CD4-positive, alpha-beta T cell treated with Interleukin-10 for 1 hour (primary cell): ENCODE measurements around the gene LENEP.

Source experiments
- DNase-seq: peaks from one replicate; pipeline ENCODE4 v3.0.0-alpha.2; 2020

Gene LENEP, protein sequence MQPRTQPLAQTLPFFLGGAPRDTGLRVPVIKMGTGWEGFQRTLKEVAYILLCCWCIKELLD

DNA sequence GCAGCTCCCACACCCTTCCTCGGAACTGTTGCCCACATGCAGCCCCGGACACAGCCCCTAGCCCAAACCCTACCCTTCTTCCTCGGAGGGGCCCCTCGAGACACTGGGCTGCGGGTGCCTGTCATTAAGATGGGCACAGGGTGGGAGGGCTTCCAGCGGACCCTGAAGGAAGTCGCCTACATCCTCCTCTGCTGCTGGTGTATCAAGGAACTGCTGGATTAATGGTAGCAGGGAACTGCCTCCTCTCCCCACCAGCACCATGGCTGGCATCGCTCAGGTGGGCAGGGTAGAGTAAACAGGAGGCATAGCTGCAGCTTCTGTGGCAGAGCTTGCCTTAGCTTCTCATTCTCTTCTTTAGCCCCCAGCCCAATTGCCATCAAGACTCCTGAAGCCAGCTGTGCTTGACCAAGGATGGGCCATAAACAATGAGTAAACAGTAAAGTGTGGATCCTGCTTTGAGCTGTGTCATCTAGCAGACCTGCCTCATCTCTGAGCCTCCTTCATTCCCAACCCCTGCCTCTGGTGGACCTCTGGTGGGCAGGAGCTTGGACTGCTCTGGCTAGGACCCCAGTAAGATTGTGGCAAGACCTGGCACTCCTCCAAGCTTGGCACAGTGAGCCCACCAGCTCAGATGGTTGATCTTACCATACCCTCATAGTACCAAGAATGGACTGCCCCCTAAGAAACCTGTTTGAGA, at the start of gene LENEP:
LENEP (plus strand) TSS at position 15 of the 697 bp plus-strand sequence; CDS start at position 37, 22 bp downstream.
- no peak for DNase-seq

DNA sequence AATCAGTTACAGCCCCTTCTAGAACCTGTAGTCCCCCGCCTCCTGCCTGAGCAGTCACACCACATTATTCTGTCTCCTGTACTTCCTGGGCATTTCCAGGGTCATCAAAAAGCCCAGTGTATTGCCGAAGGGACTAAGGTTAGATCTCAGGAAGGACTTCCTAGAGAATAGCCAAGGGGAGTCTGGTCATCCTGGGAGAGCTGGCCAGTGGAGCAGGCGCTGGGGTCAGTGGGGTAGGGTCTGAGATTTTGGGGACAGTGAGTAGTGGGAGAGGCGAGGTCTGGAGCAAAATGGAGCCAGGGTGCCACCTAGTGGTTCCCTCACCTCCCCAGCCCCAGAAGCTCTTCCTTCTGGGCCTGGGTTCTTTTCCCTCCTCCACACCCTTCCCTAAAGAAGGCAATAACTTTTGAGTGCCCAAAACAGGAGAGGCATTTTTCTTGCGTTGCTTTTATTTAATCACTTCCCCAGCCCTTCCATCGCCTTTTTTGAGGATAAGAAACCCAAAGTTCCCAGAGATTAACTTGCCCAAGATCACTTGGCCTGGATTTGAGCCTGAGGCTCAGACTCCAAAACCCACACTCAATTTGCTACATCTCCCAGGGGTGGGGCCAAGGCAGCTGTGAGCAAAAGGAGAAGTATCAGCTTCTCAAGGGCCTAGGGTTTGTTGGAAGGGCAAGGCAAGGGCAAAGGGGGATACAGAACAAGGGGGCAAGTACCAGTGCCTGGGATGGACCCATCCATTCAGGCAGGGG, 49.6 kb upstream of the LENEP start:
- DNase-seq: no peak

DNA sequence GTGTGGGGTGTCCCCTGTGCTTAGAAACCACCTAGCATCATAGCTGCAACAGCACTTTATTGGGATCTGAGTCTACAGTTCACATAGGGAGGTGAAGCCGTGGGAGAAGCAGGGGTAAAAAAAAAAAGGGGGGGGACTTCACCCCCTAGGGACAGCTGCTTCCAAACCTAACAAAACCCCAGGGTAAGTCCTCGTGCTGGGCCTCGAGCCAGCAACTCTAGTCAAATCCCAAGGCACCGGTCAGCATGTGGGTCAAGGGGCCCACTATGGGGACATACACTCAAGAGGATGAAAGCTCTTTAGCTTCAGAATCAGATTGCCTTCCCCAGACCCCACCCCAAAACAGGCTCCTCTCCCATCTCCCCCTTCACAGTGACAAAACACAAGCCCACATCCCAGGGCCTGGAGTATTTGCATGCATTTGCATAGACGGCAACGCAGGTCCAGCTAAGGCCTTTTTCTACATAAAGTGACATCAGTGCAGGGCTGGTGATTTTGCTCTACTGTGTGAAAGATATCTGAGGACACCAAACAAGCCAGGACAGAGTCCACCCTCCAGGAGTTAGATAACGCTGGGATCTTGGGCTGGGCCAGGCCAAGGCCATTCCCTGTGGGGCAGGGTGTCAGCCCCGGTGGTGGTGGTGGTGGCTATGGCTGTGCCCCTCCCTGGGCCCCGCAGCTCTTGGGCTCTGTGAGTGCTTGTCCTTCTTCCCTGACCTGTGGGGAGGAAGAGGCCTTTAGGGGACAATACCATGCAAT, 48.8 kb upstream of the LENEP start:
- DNase-seq: no peak

DNA sequence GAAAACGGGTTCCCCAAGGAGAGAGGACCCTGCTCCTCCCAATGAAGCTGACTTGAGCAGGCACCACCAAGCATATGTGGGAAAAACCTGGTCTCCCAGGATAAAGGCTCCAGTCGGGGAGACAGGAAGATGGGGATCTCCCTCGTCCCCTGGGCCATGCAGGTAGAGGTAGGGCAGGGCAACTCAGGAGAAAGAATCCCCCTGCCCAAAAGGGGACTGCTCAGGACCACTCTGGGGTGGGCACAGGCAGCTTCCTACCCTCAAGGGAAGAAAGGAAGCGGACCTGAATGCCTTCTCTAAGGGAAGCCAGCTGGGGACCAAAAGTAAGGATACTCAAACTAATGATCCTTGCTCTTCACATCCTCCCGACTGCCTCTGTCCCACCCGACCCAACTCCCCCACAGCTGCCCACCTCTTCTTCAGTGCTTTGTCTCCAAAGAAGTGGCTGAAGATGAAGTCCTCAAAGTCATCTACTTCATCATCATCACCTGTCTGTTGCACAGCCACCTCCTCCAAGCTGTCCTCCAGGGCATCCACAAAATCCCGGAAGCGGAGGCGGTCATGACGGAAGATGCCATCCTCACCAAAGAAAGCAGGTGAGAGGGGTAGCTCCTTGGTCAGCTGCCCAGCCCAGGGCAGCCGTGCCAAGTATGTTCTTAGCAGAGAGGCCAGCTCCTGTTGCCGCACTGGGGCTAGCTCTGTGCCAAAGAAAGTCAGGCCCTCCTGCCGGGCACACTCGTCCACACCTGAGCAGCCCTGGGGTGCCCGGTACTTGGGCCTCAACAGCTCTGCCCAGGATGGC, 48.0 kb upstream of the LENEP start:
- DNase-seq: no peak

DNA sequence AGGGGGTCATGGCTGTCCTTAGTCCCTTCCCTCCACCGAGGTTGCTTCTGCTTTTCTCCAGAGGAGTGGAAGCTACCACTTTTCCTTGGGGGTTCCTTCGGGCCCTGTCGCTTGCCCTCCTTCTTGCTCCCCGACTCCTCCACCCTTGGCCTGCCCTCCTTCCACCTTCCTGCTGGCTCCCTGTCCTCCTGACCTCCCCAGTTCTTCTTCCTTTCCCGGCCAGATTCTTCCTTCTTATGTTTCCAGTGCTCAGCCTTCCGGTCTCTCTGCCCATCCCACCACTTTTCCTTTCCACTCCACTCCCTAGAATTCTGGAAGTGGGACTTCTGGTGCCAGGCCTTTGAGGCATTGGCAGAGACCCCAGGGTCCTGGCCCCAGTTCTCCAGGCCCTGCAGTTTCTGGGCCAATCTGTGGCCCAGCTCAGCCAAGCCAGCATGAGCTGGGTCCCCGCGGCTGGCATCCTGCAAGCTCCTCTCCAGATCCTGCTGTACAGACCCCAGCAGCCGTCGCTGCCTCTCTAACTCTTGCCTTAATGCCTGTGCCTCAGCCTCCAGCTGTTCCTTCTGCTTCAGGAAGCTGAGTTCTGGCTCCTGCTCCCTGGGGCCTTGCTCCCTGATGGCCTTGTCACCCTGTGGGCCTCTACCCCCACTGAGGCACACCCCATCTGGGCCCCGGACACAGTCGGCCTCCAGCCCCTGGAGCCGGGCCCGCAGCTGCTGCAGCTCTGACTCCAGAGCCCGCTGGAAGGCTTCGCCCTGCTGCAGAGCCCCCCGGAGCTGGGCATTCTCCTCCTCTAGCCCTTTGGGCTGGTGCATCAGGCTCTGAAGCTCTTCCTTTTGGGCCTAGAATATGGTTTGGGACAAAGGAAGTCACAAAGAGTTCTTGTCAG, 47.2 kb upstream of the LENEP start:
- DNase-seq: no peak

DNA sequence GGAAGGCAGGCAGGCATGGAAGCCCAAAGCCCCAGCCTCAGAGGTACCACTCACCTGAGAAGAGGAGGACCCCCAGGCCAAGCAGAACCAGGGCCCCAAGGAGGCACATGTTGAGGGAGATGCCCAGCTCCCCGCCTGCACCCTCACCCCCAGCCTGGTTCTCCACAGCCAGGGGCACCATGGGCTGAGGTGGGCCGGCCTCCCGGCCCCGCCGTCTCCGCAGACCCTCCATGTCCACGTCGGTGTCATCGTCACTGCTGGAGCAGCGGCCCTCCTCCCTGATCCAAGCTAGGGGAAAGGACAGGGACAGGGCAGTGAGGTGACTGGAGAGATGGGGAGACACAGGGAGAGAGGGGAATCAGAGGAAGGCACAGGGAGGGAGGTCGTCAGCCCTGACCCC, 45.3 kb upstream of the LENEP start:
- no peak for DNase-seq

DNA sequence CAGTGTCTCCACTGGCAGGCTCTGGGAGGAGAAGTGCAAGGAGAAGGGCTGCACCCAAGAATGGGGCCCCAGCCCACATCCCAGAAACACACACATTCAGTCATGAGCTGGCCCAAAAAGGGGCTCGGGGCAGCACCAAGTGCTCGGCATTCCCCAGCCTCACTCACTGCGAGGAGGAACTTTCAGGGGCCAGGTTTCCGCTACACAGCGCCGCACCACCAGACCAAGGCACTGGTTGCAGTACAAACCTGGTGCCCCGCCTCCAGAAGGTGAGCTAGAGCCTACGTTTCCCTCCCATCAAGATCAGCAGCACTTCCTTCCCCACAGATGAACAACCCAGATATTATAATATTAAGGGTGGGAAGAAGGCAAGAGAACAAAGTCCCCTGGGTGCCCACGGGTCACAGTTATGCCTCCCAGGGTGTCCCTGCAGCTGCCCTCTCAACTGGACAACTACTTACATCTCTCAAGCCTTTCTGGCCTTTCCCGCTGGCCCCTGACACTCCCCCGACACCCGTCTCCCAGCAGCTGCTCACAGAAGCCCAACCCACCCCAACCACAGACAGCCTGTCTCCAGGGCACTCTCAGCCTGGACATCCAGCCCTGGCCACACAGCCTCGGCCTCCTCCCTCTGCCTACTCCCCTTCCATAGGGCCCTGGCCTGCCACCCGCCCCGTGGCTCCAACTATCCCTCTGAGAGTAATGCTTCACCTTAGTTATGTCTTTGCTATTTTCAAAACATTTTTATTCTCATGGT, 41.3 kb upstream of the LENEP start:
- peak; percentile 82 for DNase-seq

DNA sequence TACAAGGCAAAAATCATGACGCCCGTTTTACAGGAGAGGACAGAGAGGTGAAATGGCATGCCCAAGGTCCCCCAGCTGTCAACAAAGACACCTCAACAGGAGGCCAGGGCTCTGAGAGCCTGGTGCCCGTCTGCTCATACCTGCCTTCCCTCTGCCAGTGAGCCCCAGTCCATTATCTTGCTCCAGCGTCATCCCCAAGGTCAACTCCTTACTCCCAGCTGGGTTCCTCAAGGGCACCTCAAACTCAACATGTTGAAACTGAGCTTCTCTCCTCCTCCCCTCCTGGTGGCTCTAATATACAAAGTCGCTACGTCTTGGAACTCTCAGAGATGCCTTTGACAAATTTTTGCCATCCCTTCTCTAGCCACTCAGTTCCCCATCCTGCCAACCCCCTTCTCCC, 40.7 kb upstream of the LENEP start:
- no peak for DNase-seq

DNA sequence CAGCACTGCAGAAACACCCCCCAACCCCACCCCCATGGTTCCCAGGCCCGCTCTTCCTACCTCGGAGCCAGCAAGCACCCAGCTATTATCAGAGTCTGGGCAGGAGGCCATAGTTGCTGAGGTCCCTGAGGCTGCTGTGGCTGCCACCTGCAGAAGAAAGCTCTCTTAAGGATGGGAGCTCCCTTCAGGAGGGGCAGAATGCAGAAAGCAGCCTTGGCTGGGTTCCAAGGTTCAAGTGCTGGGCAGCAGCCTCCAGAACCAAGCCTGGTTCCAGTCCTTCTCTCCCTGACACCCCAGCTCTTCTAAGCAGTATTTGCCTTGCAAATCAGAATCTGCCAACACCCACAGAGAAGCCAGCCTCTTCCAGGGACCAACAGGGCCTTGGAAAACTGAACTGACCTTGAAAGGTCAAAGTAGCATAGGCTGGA, 39.8 kb upstream of the LENEP start:
- no peak for DNase-seq

DNA sequence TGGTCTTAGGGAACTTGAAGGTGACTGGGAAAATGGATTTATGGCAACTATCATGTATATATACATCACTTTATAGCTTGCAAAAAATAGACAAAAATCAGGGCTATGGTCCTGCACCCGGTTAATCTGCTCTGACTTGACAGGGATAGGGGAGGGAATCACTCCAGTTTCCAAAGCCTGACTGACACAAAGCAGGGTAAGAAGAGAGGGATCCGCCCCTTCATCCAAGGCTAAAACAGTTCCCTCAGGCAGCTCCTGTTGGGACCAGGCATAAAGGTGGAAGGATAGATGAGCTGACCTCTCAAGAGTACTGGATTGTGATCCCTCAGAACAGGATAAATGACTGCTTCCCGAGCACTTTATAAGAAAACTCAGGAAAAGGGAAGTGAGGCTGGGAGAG, 38.8 kb upstream of the LENEP start:
- no peak for DNase-seq

DNA sequence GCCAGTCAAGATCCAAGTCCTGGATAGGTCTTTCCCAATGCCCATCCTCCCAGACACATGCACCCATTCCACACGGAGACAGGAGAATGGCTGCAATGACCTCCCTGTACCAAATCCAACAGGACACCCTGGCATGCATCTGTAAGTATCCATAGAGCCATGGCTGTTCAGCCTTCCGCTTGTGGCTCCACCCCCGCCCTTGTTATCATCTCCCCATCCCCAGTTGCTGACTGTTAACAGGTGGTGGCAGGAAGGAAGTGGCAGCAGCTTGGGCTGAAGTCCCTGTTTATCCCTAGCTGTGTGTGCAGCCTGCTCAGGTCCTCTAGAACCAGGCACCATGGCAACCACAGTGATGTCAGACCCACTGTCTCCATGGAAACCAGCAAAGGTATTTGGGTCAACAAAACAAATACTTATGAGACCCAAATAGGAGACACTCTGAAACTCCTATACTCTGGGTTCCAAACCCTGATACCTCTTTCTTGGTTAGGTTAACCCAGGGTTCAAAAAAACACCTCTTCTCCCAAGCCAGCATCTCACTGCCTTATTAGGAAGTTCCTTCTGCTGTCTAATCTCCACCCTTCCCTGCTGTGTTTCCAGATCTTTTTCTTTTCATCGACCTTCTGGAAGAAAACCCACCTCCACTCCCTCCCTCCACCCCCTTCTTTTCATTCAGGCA, 38.2 kb upstream of the LENEP start:
- peak; percentile 98 for DNase-seq

DNA sequence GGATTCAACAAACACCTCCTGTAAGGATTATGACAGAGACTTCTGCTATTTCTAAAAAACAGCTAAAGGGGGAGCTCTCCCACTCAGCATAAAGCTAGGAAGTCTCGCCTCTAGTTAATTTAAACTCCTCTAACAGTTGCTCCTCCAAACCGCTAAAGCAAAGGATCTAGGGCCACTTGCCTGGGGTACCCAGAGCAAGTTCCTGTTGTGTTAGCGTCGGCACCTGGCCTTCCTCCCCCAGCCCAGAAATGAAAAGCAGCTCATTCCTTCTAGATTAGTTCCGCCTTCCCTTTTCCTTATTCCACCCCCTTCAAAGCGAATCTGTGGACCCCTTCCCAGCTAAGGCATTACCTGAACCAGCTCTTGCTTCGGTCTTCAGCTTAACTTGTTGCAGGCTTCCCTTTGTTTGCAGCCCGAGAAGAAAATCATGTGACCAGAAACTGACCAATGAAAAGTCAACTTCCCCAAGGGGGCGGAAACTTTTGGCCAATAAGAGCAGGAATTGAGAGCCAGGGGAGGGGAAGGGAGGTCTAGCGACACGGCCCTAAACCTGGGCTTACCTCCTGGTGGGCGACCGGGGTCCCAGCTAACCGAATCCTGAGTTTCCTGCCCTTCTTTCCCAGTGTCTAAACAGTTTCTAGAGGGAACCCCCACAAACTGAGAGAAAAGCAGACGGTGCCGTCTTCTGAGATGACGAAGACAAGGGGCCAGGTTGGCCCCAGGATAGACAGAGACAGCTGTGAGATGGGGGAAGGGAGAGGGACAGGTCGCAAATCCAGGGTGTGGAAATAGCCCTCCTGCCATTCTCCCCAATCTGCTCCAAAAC, 37.5 kb upstream of the LENEP start, which contains the start of gene PBXIP1:
PBXIP1 (minus strand) TSS at position 382 of the 826 bp plus-strand sequence. CDS start 2,378 bp downstream, outside the sequence.
- peak; percentile 97 for DNase-seq

DNA sequence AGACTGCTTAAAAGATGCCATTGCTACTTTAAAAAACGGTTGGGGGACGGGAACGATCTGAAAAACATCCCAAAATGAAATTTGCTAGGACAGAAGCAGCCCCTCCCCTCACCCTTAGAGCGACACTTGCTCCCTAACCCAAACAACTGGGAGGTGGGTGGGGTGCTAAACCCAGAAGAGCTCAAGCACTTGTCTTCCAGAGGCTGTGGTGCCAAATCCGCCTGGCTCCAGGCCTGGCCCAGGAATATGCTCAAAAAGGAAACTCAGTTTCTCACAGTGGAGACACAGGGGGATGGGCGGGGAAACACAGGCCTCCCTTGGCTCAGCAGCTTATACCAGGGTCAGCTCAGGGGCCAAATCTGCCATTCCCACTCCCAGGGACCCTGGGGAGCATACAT, 36.8 kb upstream of the LENEP start:
- DNase-seq: no peak

DNA sequence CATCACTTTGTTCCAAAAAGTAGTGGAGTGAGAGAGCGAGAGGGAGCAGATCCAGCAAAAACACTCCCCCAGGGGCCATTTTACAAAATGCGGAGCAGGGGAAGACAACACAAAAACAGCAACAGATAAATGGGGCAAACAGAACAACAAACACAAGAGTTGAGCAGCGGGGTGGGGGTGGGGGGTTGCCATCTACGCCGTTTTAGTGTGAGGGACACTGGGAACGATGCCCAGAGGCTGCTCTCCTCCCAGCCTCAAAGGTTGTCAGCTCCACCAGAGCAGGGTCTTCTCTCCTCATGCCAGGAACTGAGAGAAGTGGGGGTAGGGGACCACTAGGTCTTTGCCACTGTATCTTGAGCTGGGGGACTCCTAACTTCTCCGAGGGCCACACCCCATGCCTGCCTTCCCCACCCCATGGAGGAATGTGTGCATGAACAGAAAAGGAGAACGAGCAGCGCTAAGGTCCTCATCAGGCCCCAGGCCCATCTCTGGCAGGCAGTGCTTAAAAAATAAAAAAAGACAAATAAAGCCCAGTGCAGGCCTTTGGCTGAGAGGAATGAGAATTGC, 36.2 kb upstream of the LENEP start:
- no peak for DNase-seq

DNA sequence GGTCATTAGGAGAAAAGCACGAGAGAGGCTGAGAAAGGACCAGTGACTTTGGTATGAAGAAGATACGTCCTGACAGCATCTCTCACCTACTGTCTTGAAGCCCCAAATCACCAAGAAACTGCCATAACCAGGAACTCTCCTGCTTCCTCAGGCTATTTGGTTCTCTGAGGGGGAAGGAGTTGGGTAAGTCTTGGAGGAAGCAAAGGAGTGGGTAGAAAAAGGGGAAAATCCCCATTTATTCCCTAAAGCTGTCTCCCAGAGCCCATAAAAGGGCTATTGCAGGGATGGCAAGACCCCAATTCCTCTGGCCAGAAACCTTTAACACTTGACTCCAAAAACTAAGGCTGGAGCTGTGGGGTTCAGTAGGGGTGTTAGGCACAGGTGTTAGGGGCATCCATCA, 35.4 kb upstream of the LENEP start:
- DNase-seq: no peak

DNA sequence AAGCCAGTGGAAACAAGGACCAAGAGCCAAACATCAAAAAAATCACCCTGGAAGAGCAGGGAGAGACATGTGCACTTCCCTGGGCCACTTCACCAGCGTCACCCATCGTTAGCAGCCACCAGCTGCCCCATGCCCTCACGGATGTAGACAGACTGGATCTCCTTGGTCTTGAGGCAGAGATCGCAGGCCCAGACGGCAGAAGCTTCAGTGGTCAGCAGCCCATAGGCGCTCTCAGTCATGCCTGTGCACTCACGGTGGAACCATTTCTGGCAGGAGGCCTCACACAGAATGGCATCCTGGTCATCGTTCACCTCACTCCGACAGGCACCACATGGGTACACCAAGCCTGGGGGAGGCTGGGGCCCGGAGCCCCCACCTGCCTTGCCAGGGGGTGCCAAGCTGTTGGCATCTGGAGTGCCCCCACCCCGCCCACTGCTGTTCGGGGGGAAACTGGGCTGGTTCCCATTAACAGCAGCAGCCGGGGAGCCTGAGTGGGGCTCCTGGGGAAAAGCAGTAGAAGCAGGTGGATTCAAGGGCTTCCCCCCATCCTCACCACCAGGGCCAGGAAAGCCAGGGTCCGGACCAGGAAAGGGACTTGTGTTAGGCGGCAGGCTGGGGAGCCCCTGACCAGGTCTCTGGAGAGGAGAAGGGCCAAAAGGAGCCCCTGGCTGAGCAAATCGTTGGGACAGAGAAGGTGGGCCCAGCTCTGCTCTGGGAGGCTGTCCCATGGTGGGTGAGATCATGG, 34.5 kb upstream of the LENEP start:
- no peak for DNase-seq

DNA sequence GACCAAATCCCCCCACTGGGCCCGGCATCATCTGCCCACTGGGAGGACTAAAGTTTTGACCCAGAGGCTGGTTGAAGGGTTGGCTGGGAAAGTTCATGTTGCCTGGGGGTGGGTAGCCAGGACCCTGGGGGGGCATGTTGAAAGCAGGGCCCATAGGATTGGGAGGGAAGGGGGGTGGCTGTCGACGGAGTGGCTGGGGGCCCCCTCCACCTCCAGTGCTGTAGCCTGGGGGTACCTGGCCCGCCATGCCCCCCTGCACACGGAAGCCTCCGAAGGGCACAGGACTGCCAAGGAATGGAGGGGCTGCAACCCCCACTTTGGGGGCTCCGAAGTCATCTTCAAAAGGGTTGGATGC, 34.0 kb upstream of the LENEP start:
- no peak for DNase-seq

DNA sequence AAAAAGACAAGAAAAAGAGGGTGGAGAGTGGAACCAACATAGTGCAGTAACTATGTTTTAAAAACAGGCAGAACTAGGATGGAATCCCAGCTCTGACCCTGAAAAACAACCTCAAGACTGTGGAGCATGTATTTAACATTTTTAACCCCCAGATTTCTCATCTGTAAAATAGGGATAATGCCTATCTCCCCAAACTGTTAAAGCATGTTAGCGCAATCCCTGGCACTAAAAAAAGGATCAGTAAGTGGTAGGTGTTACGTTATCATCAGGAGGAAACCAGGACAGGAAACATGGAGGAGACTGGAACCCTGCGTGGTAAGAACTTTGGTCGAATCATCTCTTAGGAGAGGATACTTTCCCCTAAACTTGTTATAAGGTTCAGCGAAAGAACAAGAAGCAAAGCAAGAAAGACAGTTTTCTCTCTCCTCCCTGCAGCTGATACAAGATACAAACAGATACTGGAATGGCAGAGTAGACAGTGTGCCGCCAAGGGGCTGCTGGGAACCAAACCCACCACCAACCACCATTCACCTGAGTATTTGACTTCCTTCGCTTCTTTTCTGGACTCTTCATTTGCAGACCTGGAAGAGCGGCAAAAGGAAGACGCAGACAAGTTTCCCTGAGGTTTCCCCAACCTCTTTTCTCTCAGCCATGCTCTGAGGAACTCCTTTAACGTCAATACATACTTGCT, 32.8 kb upstream of the LENEP start:
- DNase-seq: no peak
